ENCODE data around the gene CD84.
A peak's percentile ranks its signal among the peaks of the same experiment; 100 is the strongest.

CD84 gene

DNA sequence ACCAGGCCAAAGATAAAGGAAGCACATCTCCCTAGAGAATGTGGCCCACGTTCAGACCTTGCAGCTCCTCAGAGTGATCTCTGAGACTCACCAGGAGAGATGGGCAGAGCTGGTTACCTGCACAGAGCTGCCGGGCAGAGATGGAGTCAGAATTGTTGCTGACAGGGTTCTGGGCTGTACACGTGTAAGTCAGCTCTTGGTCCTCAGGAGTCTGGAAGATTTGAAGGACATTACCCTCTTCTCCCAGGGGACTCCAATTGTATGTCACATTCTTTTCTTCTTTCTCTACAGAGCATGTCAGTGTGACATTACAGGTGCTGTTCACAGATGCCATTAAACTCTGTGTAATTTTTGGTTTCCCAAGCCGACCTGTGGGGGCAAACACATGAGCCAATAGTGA lies 25.5 kb downstream of the CD84 start:
- H3K4me3 ChIP-seq (ENCODE audit: low read length): no peak overlapping the region
- H3K36me3 ChIP-seq (ENCODE audit: control insufficient read depth, low read length): peaks cover 51% of the 10 kb centered on the region
- no peaks in the 10 kb centered on the region for H3K27me3 ChIP-seq (ENCODE audit: control insufficient read depth, low read length)
- H3K4me2 ChIP-seq (ENCODE audit: low read length): no peak overlapping the region
- no peak overlapping the region for H3K27ac ChIP-seq (ENCODE audit: low read depth, low read length)
- TF ChIP-seq, protein P1, sequence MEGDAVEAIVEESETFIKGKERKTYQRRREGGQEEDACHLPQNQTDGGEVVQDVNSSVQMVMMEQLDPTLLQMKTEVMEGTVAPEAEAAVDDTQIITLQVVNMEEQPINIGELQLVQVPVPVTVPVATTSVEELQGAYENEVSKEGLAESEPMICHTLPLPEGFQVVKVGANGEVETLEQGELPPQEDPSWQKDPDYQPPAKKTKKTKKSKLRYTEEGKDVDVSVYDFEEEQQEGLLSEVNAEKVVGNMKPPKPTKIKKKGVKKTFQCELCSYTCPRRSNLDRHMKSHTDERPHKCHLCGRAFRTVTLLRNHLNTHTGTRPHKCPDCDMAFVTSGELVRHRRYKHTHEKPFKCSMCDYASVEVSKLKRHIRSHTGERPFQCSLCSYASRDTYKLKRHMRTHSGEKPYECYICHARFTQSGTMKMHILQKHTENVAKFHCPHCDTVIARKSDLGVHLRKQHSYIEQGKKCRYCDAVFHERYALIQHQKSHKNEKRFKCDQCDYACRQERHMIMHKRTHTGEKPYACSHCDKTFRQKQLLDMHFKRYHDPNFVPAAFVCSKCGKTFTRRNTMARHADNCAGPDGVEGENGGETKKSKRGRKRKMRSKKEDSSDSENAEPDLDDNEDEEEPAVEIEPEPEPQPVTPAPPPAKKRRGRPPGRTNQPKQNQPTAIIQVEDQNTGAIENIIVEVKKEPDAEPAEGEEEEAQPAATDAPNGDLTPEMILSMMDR (IDR thresholded peaks at IDR 0.05; ENCODE audit: low read depth, low read length, poor library complexity, severe bottlenecking): no peak
- TF ChIP-seq EZH2phosphoT487 (IDR thresholded peaks at IDR 0.05; ENCODE audit: borderline replicate concordance, low read length): no peak
- no peaks in the 10 kb centered on the region for H3K9me3 ChIP-seq (ENCODE audit: control insufficient read depth, insufficient read depth, low read length)
- H3K4me1 ChIP-seq (ENCODE audit: control insufficient read depth, low read length): peaks cover 23% of the 10 kb centered on the region
- peaks cover 14% of the 10 kb centered on the region for H3K79me2 ChIP-seq (ENCODE audit: control insufficient read depth, low read length)
- H4K20me1 ChIP-seq (ENCODE audit: control insufficient read depth, insufficient read depth, low read depth, low read length): no peaks in the 10 kb centered on the region
- H3K9me2 ChIP-seq (replicated peaks; ENCODE audit: control insufficient read depth, low read length): no peaks in the 10 kb centered on the region
- no peaks in the 10 kb centered on the region for H3F3A ChIP-seq (ENCODE audit: control insufficient read depth, insufficient read depth)

DNA sequence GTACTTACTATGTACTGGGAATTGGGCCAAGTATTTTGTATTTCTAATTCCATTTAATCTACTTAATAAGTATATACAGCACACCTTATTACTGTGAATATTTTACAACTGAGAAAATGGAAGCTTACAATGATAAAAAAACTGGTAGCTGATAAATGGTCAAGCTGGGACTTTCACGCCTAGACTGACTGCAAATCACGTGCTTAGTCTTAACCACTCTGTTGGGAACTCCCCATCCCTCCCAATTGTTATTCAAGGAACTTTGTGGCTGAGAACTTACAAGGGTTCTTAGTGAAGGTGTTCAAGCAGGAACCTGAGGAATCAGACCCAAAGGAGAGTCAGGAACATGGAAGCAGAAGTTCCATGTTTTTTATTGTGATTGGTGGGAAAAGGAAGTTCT lies 26.9 kb downstream of the CD84 start:
- Histone ChIP-seq H3K4me1 (ENCODE audit: control insufficient read depth, low read length) (peaks cover 26% of the 10 kb centered on the region), H3K27ac (ENCODE audit: low read depth, low read length) (no peak overlapping the region), H3K4me3 (ENCODE audit: low read length) (no peak overlapping the region), H3K4me2 (ENCODE audit: low read length) (no peak overlapping the region), H3K9me2 (replicated peaks; ENCODE audit: control insufficient read depth, low read length) (no peaks in the 10 kb centered on the region), H3K27me3 (ENCODE audit: control insufficient read depth, low read length) (no peaks in the 10 kb centered on the region), H4K20me1 (ENCODE audit: control insufficient read depth, insufficient read depth, low read depth, low read length) (no peaks in the 10 kb centered on the region), H3F3A (ENCODE audit: control insufficient read depth, insufficient read depth) (no peaks in the 10 kb centered on the region), H3K9me3 (ENCODE audit: control insufficient read depth, insufficient read depth, low read length) (no peaks in the 10 kb centered on the region), H3K36me3 (ENCODE audit: control insufficient read depth, low read length) (peaks cover 61% of the 10 kb centered on the region), H3K79me2 (ENCODE audit: control insufficient read depth, low read length) (peaks cover 3% of the 10 kb centered on the region; the same call in 1 of the 2 replicates)
- TF ChIP-seq EZH2phosphoT487 (IDR thresholded peaks at IDR 0.05; ENCODE audit: borderline replicate concordance, low read length): no peak

DNA sequence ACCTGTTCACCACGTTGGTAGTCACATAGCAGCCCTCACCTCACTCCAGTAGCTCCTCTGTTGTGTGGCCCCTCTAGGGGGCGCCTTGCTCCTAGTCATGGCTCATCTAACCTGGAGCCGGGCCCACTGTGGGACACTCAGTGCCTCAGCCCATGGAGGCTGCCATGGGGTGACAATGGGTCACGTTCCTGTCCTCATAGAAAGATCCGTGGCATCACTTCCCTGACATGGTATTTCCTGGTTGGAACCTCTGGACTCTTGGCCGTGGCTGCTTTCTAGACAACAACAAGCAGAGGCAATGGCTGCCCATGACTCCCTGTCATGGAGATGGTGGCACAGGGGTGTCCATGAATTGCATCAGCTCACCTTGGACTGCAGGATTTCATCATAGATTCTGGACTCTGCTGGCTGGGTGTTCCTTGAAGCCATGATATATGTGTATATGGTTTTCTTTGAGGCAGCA lies 28.7 kb downstream of the CD84 start:
- peaks cover 38% of the 10 kb centered on the region for H3K4me1 ChIP-seq (ENCODE audit: control insufficient read depth, low read length)
- H3K27ac ChIP-seq (ENCODE audit: low read depth, low read length): no peak overlapping the region
- no peaks in the 10 kb centered on the region for H3K9me3 ChIP-seq (ENCODE audit: control insufficient read depth, insufficient read depth, low read length)
- no peak for TF ChIP-seq EZH2phosphoT487 (IDR thresholded peaks at IDR 0.05; ENCODE audit: borderline replicate concordance, low read length)
- TF ChIP-seq, protein P1 (IDR thresholded peaks at IDR 0.05; ENCODE audit: low read depth, low read length, poor library complexity, severe bottlenecking): peak; percentile 73
- peaks cover 73% of the 10 kb centered on the region for H3K36me3 ChIP-seq (ENCODE audit: control insufficient read depth, low read length)
- no peak overlapping the region for H3K4me3 ChIP-seq (ENCODE audit: low read length)
- no peaks in the 10 kb centered on the region for H3F3A ChIP-seq (ENCODE audit: control insufficient read depth, insufficient read depth)
- H3K4me2 ChIP-seq (ENCODE audit: low read length): no peak overlapping the region
- no peaks in the 10 kb centered on the region for H3K27me3 ChIP-seq (ENCODE audit: control insufficient read depth, low read length)
- no peaks in the 10 kb centered on the region for H3K9me2 ChIP-seq (replicated peaks; ENCODE audit: control insufficient read depth, low read length)
- no peaks in the 10 kb centered on the region for H4K20me1 ChIP-seq (ENCODE audit: control insufficient read depth, insufficient read depth, low read depth, low read length)
- H3K79me2 ChIP-seq (ENCODE audit: control insufficient read depth, low read length): no peaks in the 10 kb centered on the region

DNA sequence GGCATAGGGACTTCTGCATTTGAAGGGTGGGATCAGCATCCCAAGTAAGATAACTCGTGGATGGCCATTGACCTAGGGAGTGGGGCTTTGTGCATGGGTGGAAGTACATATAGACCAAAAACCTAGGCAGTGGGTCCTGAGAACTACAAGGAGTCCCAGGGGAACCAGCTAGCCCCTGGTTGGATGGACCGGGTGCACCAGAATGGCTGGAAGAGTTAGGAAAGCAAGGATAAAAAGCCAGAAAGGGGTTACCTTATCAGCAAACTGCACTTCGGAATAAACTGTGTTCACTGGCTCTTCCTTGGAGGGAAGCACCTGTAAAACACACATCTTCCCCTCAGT lies 29.7 kb downstream of the CD84 start:
- TF ChIP-seq, protein P1 (IDR thresholded peaks at IDR 0.05; ENCODE audit: low read depth, low read length, poor library complexity, severe bottlenecking): no peak
- TF ChIP-seq EZH2phosphoT487 (IDR thresholded peaks at IDR 0.05; ENCODE audit: borderline replicate concordance, low read length): no peak
- H3K27ac ChIP-seq (ENCODE audit: low read depth, low read length): no peak overlapping the region
- H3K4me2 ChIP-seq (ENCODE audit: low read length): 0 out of 2 replicates have a peak overlapping the region, but pooled peaks have one; percentile 4
- H4K20me1 ChIP-seq (ENCODE audit: control insufficient read depth, insufficient read depth, low read depth, low read length): no peaks in the 10 kb centered on the region
- no peaks in the 10 kb centered on the region for H3K9me3 ChIP-seq (ENCODE audit: control insufficient read depth, insufficient read depth, low read length)
- peaks cover 45% of the 10 kb centered on the region for H3K4me1 ChIP-seq (ENCODE audit: control insufficient read depth, low read length)
- H3K79me2 ChIP-seq (ENCODE audit: control insufficient read depth, low read length): no peaks in the 10 kb centered on the region
- no peaks in the 10 kb centered on the region for H3K9me2 ChIP-seq (replicated peaks; ENCODE audit: control insufficient read depth, low read length)
- H3K36me3 ChIP-seq (ENCODE audit: control insufficient read depth, low read length): peaks cover 73% of the 10 kb centered on the region
- H3K27me3 ChIP-seq (ENCODE audit: control insufficient read depth, low read length): no peaks in the 10 kb centered on the region
- no peaks in the 10 kb centered on the region for H3F3A ChIP-seq (ENCODE audit: control insufficient read depth, insufficient read depth)
- H3K4me3 ChIP-seq (ENCODE audit: low read length): no peak overlapping the region

Measured in DOHH2 (cell line).